Measurements from ENCODE around the gene TMCO4.

GRCh38 chr1:19665186-19665495 is 134.6 kb downstream of the TMCO4 start:
- TF ChIP-seq, protein P1, sequence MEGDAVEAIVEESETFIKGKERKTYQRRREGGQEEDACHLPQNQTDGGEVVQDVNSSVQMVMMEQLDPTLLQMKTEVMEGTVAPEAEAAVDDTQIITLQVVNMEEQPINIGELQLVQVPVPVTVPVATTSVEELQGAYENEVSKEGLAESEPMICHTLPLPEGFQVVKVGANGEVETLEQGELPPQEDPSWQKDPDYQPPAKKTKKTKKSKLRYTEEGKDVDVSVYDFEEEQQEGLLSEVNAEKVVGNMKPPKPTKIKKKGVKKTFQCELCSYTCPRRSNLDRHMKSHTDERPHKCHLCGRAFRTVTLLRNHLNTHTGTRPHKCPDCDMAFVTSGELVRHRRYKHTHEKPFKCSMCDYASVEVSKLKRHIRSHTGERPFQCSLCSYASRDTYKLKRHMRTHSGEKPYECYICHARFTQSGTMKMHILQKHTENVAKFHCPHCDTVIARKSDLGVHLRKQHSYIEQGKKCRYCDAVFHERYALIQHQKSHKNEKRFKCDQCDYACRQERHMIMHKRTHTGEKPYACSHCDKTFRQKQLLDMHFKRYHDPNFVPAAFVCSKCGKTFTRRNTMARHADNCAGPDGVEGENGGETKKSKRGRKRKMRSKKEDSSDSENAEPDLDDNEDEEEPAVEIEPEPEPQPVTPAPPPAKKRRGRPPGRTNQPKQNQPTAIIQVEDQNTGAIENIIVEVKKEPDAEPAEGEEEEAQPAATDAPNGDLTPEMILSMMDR (conservative IDR thresholded peaks at IDR 0.05 in 1 of 2, IDR thresholded peaks at IDR 0.05 in 1 of 2; ENCODE audit: low read depth in 1 of 2, low read length in 2 of 2): no peak
- TF ChIP-seq EZH2 (IDR thresholded peaks at IDR 0.05; ENCODE audit: low read length, missing control alignments): no peak

Data from fibroblast of lung (primary cell).